Activated T-cell treated with anti-CD3 and anti-CD28 coated beads for 48 hours (primary cell): ENCODE data around the gene TCTN2.

Source experiments
- DNase-seq: peaks from one replicate; pipeline ENCODE4 v3.0.0-alpha.2; 2020; ENCODE audit warnings: low read depth

Gene TCTN2

GRCh38 chr12:123686636-123687190, 15.8 kb downstream of the TCTN2 start:
- no peak for DNase-seq

GRCh38 chr12:123690191-123690840, 19.4 kb downstream of the TCTN2 start:
- no peak for DNase-seq

GRCh38 chr12:123696207-123696606, 25.3 kb downstream of the TCTN2 start:
- no peak for DNase-seq

- no peak for DNase-seq
Observed at GRCh38 chr12:123696646-123697045, 25.7 kb downstream of the TCTN2 start.

- DNase-seq, result no peak
Observed at GRCh38 chr12:123705935-123706334, 35.0 kb downstream of the TCTN2 start.

GRCh38 chr12:123707466-123707865, 36.6 kb downstream of the TCTN2 start:
- DNase-seq, result no peak

- no peak for DNase-seq
Observed at GRCh38 chr12:123712780-123713319, 41.9 kb downstream of the TCTN2 start.

GRCh38 chr12:123713398-123713797, 42.5 kb downstream of the TCTN2 start:
- no peak for DNase-seq

GRCh38 chr12:123713823-123714585, 43.1 kb downstream of the TCTN2 start:
- DNase-seq, result peak; percentile 52

GRCh38 chr12:123715195-123715594, 44.3 kb downstream of the TCTN2 start:
- DNase-seq, result no peak

GRCh38 chr12:123717350-123717749, 46.4 kb downstream of the TCTN2 start:
- no peak for DNase-seq

- DNase-seq, result no peak
Observed at GRCh38 chr12:123720141-123720814, 49.4 kb downstream of the TCTN2 start.

- no peak for DNase-seq
Observed at GRCh38 chr12:123721245-123721644, 50.3 kb downstream of the TCTN2 start.

- DNase-seq, result no peak
Observed at GRCh38 chr12:123723011-123723410, 52.1 kb downstream of the TCTN2 start.

GRCh38 chr12:123723765-123724164, 52.9 kb downstream of the TCTN2 start:
- DNase-seq, result no peak

GRCh38 chr12:123726244-123726643, 55.3 kb downstream of the TCTN2 start:
- no peak for DNase-seq

- DNase-seq, result no peak
Observed at GRCh38 chr12:123726962-123727361, 56.0 kb downstream of the TCTN2 start.

GRCh38 chr12:123727878-123728277, 57.0 kb downstream of the TCTN2 start:
- no peak for DNase-seq

- DNase-seq, result no peak
Observed at GRCh38 chr12:123731596-123731995, 60.7 kb downstream of the TCTN2 start.

- DNase-seq, result no peak
Observed at GRCh38 chr12:123732251-123732650, 61.3 kb downstream of the TCTN2 start.

GRCh38 chr12:123733229-123733628, 62.3 kb downstream of the TCTN2 start:
- DNase-seq, result no peak

GRCh38 chr12:123734268-123734667, 63.4 kb downstream of the TCTN2 start:
- no peak for DNase-seq
